Mesenchymal stem cell (in vitro differentiated cells and primary cell): ENCODE results near the gene SKI.

Experiments
- DNase-seq: peaks from one replicate; pipeline ENCODE4 v3.0.0-alpha.2; 2013
- H2AFZ ChIP-seq: one replicate; pipeline ENCODE4 v1.6.1; 2013; ENCODE audit warnings: low read depth, mild to moderate bottlenecking, control low read depth, inconsistent platforms, low read length, moderate library complexity
- H2AK5ac ChIP-seq: 2 replicates; pipeline ENCODE4 v1.6.1; 2013; ENCODE audit warnings: low read length, moderate library complexity, mild to moderate bottlenecking, inconsistent platforms; ENCODE audit not compliant: severe bottlenecking
- H2BK120ac ChIP-seq: one replicate; pipeline ENCODE4 v1.6.1; 2013; ENCODE audit warnings: low read depth, mild to moderate bottlenecking, inconsistent platforms, low read length, moderate library complexity
- H2BK12ac ChIP-seq, 2 experiments: one replicate each; pipeline ENCODE4 v1.6.1; 2013; ENCODE audit warnings: inconsistent platforms in 2 of 2, low read length in 2 of 2, mild to moderate bottlenecking in 2 of 2, moderate library complexity in 2 of 2, control low read depth in 1 of 2
- H2BK15ac ChIP-seq: one replicate; pipeline ENCODE4 v1.6.1; 2013; ENCODE audit warnings: mild to moderate bottlenecking, low read depth, inconsistent platforms; ENCODE audit not compliant: poor library complexity, severe bottlenecking
- H2BK5ac ChIP-seq: 2 replicates; pipeline ENCODE4 v1.6.1; 2013; ENCODE audit warnings: low read depth, mild to moderate bottlenecking, low read length, control low read depth, inconsistent platforms; ENCODE audit not compliant: poor library complexity, severe bottlenecking
- H3K14ac ChIP-seq, 2 experiments: one replicate each; pipeline ENCODE4 v1.6.1; 2013; ENCODE audit warnings: inconsistent platforms in 2 of 2, low read length in 2 of 2, control low read depth in 1 of 2, mild to moderate bottlenecking in 1 of 2, moderate library complexity in 1 of 2
- H3K18ac ChIP-seq, 2 experiments: one replicate each; pipeline ENCODE4 v1.6.1; 2013; ENCODE audit warnings: inconsistent platforms in 2 of 2, low read length in 2 of 2, control low read depth in 1 of 2, low read depth in 1 of 2, mild to moderate bottlenecking in 1 of 2
- H3K23ac ChIP-seq, 2 experiments: one replicate each; pipeline ENCODE4 v1.6.1; 2013; ENCODE audit warnings: inconsistent platforms in 2 of 2, low read length in 2 of 2, mild to moderate bottlenecking in 2 of 2, moderate library complexity in 2 of 2, control low read depth in 1 of 2
- H3K27ac ChIP-seq: 2 replicates; pipeline ENCODE4 v1.5.1; 2013; ENCODE audit warnings: mild to moderate bottlenecking, moderate library complexity, low read length, control low read depth, inconsistent platforms; ENCODE audit not compliant: poor library complexity, severe bottlenecking
- H3K27me3 ChIP-seq, 2 experiments: 2 replicates each; pipeline versions ENCODE4 v1.6.1 to v1.7.0; 2013; ENCODE audit warnings: low read length in 2 of 2, mild to moderate bottlenecking in 2 of 2, moderate library complexity in 2 of 2, control low read depth in 1 of 2, inconsistent platforms in 1 of 2; ENCODE audit not compliant: control insufficient read depth in 1 of 2, insufficient read depth in 1 of 2
- H3K36me3 ChIP-seq, 2 experiments: 2 replicates each; pipeline versions ENCODE4 v1.6.1 to v1.7.0; 2013; ENCODE audit warnings: low read length in 2 of 2, control low read depth in 1 of 2, inconsistent platforms in 1 of 2, low read depth in 1 of 2, mild to moderate bottlenecking in 1 of 2; ENCODE audit not compliant: insufficient read depth in 2 of 2, control insufficient read depth in 1 of 2
- H3K4ac ChIP-seq, 2 experiments: one replicate each; pipeline ENCODE4 v1.6.1; 2013; ENCODE audit warnings: inconsistent platforms in 2 of 2, low read length in 2 of 2, mild to moderate bottlenecking in 2 of 2, moderate library complexity in 2 of 2, control low read depth in 1 of 2, low read depth in 1 of 2
- H3K4me1 ChIP-seq: 2 replicates; pipeline ENCODE4 v1.6.1; 2013; ENCODE audit warnings: low read depth, low read length, control low read depth; ENCODE audit not compliant: control insufficient read depth, insufficient read depth
- H3K4me2 ChIP-seq: 2 replicates; pipeline ENCODE4 v1.6.1; 2013; ENCODE audit warnings: low read length, mild to moderate bottlenecking, inconsistent platforms; ENCODE audit not compliant: poor library complexity, severe bottlenecking
- H3K4me3 ChIP-seq, 2 experiments: 2 replicates each; pipeline versions ENCODE4 v1.5.1 to v1.7.0; 2013; ENCODE audit warnings: low read length in 2 of 2, mild to moderate bottlenecking in 2 of 2, control low read depth in 1 of 2, low read depth in 1 of 2; ENCODE audit not compliant: insufficient read depth in 1 of 2
- H3K79me1 ChIP-seq: replicated peaks from 2 replicates; pipeline ENCODE4 v1.6.1; 2013; ENCODE audit warnings: mild to moderate bottlenecking, control low read depth, low read length, inconsistent platforms; ENCODE audit not compliant: poor library complexity, severe bottlenecking
- H3K9ac ChIP-seq: 2 replicates; pipeline ENCODE4 v1.7.0; 2013; ENCODE audit warnings: mild to moderate bottlenecking, low read length, moderate library complexity
- H3K9me3 ChIP-seq: 2 replicates; pipeline ENCODE4 v1.7.0; 2013; ENCODE audit warnings: mild to moderate bottlenecking, low read length; ENCODE audit not compliant: control insufficient read depth
- H4K8ac ChIP-seq: one replicate; pipeline ENCODE4 v1.6.1; 2013; ENCODE audit warnings: inconsistent platforms, mild to moderate bottlenecking, low read length, moderate library complexity
- H4K91ac ChIP-seq: one replicate; pipeline ENCODE4 v1.6.1; 2013; ENCODE audit warnings: mild to moderate bottlenecking, low read length, inconsistent platforms
- WGBS: methylation state at CpG from one replicate; pipeline ENCODE4 v1.1.7; 2013; ENCODE audit warnings: mixed read lengths; 5-methylcytosine and 5-hydroxymethylcytosine counted together

Gene SKI

DNA sequence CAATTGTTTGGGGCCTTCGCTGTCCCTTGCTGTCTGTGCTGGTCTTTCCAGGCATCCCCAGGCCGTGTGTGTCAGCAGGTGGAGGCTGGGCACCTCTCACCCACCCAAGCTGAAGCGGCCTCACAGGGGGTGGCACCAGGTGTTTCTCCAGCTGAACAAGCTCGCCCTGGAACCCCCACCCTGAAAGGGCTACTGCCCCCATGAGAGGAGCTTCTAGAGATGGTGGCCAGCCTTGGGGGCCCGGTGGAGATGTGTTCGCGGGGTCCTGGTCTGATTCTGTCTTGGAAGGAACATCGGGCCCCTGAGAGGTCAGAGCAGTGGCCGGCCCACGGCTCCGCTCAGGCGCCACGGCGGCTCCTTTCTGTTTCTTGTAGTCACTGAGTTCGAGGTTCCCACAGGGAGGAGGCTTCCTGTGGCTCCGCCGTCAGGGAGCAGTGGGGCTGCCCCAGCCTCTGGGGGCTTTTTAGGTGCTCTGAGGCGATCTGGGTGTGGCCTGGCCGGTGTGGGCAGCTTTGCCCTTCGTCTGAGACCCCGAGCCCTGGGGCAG is 46.9 kb downstream of the SKI start:
- H3K14ac ChIP-seq, result no peak overlapping the region
- no peak overlapping the region for H2AK5ac ChIP-seq
- no peak overlapping the region for H3K4me3 ChIP-seq
- no peak overlapping the region for H2BK120ac ChIP-seq
- no peak overlapping the region for H3K4me2 ChIP-seq
- peak overlapping the region; percentile 87 for H2BK15ac ChIP-seq
- H3K79me1 ChIP-seq, result peaks cover 4% of the 10 kb centered on the region
- H3K4ac ChIP-seq, result no peak overlapping the region
- peaks cover 87% of the 10 kb centered on the region for H3K4me1 ChIP-seq
- H3K23ac ChIP-seq, result no peak overlapping the region
- H2BK12ac ChIP-seq, result peak overlapping the region in 1 of 2 experiments; percentile 15
- no peak overlapping the region for H2AFZ ChIP-seq
- H4K8ac ChIP-seq, result no peak overlapping the region
- peaks cover 9 to 35% of the 10 kb centered on the region in 2 experiments for H3K36me3 ChIP-seq
- peak; percentile 19 for DNase-seq
- no peak overlapping the region for H4K91ac ChIP-seq
- H3K27ac ChIP-seq, result no peak overlapping the region
- WGBS, result 86% methylated on average over 20 of the region's 21 CpGs
- peak overlapping the region in 1 of 2 experiments; percentile 11 for H3K18ac ChIP-seq
- no peaks in the 10 kb centered on the region for H3K27me3 ChIP-seq
- H3K9ac ChIP-seq, result no peak overlapping the region
- no peak overlapping the region for H2BK5ac ChIP-seq
- peaks cover 6% of the 10 kb centered on the region for H3K9me3 ChIP-seq

DNA sequence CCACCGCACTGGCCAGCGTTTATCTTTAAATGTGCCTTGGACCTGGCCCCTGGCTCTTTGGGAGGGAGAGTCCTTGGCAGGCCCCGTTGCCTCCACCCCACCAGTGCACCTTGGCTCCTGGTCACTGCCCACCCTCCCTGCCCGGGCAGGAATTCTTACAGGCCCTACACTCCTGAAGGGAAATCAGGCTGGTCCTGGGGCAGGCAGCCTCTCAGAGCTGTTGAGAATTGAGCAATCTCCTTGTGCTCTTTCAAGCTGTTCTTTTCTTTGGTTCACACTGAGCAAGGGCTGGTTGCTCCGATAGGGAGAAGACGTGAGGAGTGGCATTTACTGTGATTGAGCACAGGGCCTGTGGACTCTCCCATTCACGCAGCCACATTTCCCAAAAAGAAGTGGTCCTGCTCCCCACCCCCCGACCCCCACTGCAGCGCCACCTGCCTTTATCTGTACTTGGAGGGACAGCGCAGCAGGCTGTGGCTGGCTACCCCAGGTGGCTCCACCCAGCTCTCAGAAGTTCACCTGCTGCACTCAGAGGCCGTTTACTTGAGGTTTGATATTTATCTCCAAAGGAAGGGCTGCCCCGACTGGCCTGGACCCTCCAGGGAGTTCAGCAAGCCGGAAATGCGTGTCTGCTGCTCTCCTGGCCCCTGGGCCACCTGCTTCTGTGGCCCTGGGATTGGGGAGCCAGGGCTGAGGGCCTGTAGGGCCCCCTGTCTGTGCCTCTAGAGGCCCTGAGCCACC is 47.8 kb downstream of the SKI start:
- peak overlapping the region in 1 of 2 experiments; percentile 45 for H2BK12ac ChIP-seq
- peak; percentile 79 for DNase-seq
- H3K27me3 ChIP-seq, result no peaks in the 10 kb centered on the region
- no peak overlapping the region for H2BK5ac ChIP-seq
- H3K36me3 ChIP-seq, result peaks cover 9 to 36% of the 10 kb centered on the region in 2 experiments
- no peak overlapping the region for H2BK15ac ChIP-seq
- H3K27ac ChIP-seq, result no peak overlapping the region
- H2AFZ ChIP-seq, result no peak overlapping the region
- no peak overlapping the region for H2BK120ac ChIP-seq
- H3K4me1 ChIP-seq, result peaks cover 82% of the 10 kb centered on the region
- no peak overlapping the region for H3K23ac ChIP-seq
- no peak overlapping the region for H2AK5ac ChIP-seq
- H3K9me3 ChIP-seq, result peaks cover 6% of the 10 kb centered on the region
- H3K18ac ChIP-seq, result peak overlapping the region; percentile 38 to 49
- peak overlapping the region; percentile 23 for H4K91ac ChIP-seq
- H3K4ac ChIP-seq, result peak overlapping the region in 1 of 2 experiments; percentile 49
- H3K4me2 ChIP-seq, result no peak overlapping the region
- no peak overlapping the region for H3K4me3 ChIP-seq
- WGBS, result 73% methylated on average over 14 of the region's 14 CpGs
- H3K14ac ChIP-seq, result no peak overlapping the region
- H3K9ac ChIP-seq, result peak overlapping the region; percentile 36
- peaks cover 4% of the 10 kb centered on the region for H3K79me1 ChIP-seq
- no peak overlapping the region for H4K8ac ChIP-seq

DNA sequence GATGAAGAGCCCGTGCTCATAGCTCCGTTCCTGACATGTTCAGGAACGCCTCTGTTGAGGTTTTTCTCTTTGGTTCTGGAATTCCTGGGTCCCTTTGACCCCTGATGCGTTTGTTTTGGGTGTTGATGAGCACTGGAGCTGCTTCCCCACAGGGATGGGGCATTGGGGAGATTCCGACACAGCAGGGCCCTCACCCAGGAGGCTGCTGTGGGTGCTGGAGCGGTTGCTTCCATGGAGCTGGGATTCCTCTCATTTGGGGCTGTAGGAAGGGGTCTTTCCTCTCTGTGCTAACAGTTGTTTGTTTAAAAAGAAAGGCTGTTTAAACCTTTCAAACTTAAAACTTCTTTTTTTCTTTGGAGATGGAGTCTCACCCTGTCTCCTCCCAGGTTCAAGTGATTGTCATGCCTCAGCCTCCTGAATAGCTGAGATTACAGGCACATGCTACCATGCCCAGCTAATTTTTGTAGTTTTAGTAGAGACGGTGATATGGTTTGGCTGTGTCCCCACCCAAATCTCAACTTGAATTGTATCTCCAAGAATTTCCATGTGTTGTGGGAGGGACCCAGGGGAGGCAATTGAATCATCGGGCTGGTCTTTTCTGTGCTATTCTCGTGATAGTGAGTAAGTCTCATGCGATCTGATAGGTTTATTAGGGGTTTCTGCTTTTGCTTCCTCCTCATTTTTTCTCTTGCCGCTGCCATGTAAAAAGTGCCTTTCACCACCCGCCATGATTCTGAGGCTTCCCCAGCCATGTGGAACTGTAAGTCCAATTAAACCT is 48.9 kb downstream of the SKI start:
- 93% methylated on average over 12 of the region's 12 CpGs for WGBS
- no peak overlapping the region for H2BK12ac ChIP-seq

More for the DNA sequence above, 48.9 kb downstream of the SKI start:
- Histone ChIP-seq H4K8ac (no peak overlapping the region), H2AFZ (no peak overlapping the region), H3K4me2 (no peak overlapping the region), H3K4me3 (peak overlapping the region in 1 of 2 experiments; percentile 49), H3K79me1 (peaks cover 4% of the 10 kb centered on the region), H3K9me3 (peaks cover 6% of the 10 kb centered on the region), H3K23ac (no peak overlapping the region), H2BK15ac (peak overlapping the region; percentile 70), H2BK120ac (no peak overlapping the region), H3K4ac (no peak overlapping the region), H3K18ac (no peak overlapping the region), H3K4me1 (peaks cover 72% of the 10 kb centered on the region), H3K27ac (no peak overlapping the region), H4K91ac (no peak overlapping the region), H2AK5ac (no peak overlapping the region), H3K14ac (no peak overlapping the region), H3K27me3 (no peaks in the 10 kb centered on the region), H2BK5ac (no peak overlapping the region), H3K9ac (peak overlapping the region; percentile 36), H3K36me3 (peaks cover 9 to 34% of the 10 kb centered on the region in 2 experiments)
- DNase-seq, result peak; percentile 34
